HepG2 (cell line): Measurements from ENCODE around the gene IER2. TPM values are rescaled to one million over a fixed set of nuclear protein-coding genes. Genes with fewer than 3 reads are reported as not detected.

ENCODE experiments used
- CTCF ChIP-seq: sonication (generic); formaldehyde crosslinking; IDR thresholded peaks from 2 replicates; pipeline ENCODE4 v1.5.0; 2020; ENCODE audit warnings: mild to moderate bottlenecking, missing genetic modification reagents, moderate library complexity
- ELK4 ChIP-seq: sonication (generic); formaldehyde crosslinking; IDR thresholded peaks from 2 replicates; pipeline ENCODE4 v1.9.0; 2021; ENCODE audit warnings: missing genetic modification reagents, borderline replicate concordance
- HMG20A ChIP-seq: IDR thresholded peaks from 2 replicates; pipeline ENCODE4 v1.6.1; 2016; ENCODE audit warnings: borderline replicate concordance
- IKZF4 ChIP-seq: sonication (generic); formaldehyde crosslinking; IDR thresholded peaks from 2 replicates; pipeline ENCODE4 v1.5.1; 2020; ENCODE audit warnings: borderline replicate concordance, mild to moderate bottlenecking, low read depth, missing genetic modification reagents; ENCODE audit errors: not compliant biosample characterization
- JUN ChIP-seq: sonication (generic); formaldehyde crosslinking; IDR thresholded peaks from 2 replicates; pipeline ENCODE4 v1.4.0; 2020; ENCODE audit warnings: mild to moderate bottlenecking, missing genetic modification reagents
- KDM1A ChIP-seq: IDR thresholded peaks from 2 replicates; pipeline ENCODE4 v1.6.1; 2016; ENCODE audit warnings: missing compliant biosample characterization
- MAF1 ChIP-seq: sonication (generic); formaldehyde crosslinking; IDR thresholded peaks from 2 replicates; pipeline ENCODE4 v1.5.0; 2020; ENCODE audit warnings: missing genetic modification reagents, borderline replicate concordance
- MTERF4 ChIP-seq: sonication (generic); formaldehyde crosslinking; IDR thresholded peaks from 2 replicates; pipeline ENCODE4 v1.8.0; 2023; ENCODE audit warnings: mild to moderate bottlenecking, missing genetic modification reagents
- RARA ChIP-seq: IDR thresholded peaks from 2 replicates; pipeline ENCODE4 v1.6.1; 2016; ENCODE audit warnings: missing genetic modification reagents, missing compliant biosample characterization
- REPIN1 ChIP-seq: sonication (generic); formaldehyde crosslinking; IDR thresholded peaks from 2 replicates; pipeline ENCODE4 v1.8.0; 2022; ENCODE audit warnings: missing genetic modification reagents, low read depth, mild to moderate bottlenecking, borderline replicate concordance
- SETDB1 ChIP-seq: sonication (generic); formaldehyde crosslinking; IDR thresholded peaks from 2 replicates; pipeline ENCODE4 v1.5.1; 2020; ENCODE audit warnings: missing genetic modification reagents, mild to moderate bottlenecking, borderline replicate concordance
- SIN3A ChIP-seq: IDR thresholded peaks from 2 replicates; pipeline ENCODE4 v1.6.1; 2011; ENCODE audit warnings: low read depth, mild to moderate bottlenecking, control low read depth, low read length, borderline replicate concordance
- SMAD3 ChIP-seq: sonication (generic); formaldehyde crosslinking; IDR thresholded peaks from 2 replicates; pipeline ENCODE4 v1.4.0; 2020; ENCODE audit warnings: missing genetic modification reagents
- SRF ChIP-seq: IDR thresholded peaks from 2 replicates; pipeline ENCODE4 v1.6.1; 2011; ENCODE audit warnings: mild to moderate bottlenecking, low read depth, low read length, moderate library complexity
- ZEB1 ChIP-seq: IDR thresholded peaks from 2 replicates; pipeline ENCODE4 v1.6.1; 2012; ENCODE audit warnings: mild to moderate bottlenecking, low read depth, inconsistent platforms; ENCODE audit not compliant: insufficient replicate concordance
- ZNF251 ChIP-seq: sonication (generic); formaldehyde crosslinking; IDR thresholded peaks from 2 replicates; pipeline ENCODE4 v1.9.0; 2021; ENCODE audit warnings: mild to moderate bottlenecking, missing genetic modification reagents
- ZNF274 ChIP-seq: sonication (generic); formaldehyde crosslinking; IDR thresholded peaks from 2 replicates; pipeline ENCODE4 v1.5.1; 2020; ENCODE audit warnings: mild to moderate bottlenecking, missing genetic modification reagents
- ZNF326 ChIP-seq: sonication (generic); formaldehyde crosslinking; IDR thresholded peaks from 2 replicates; pipeline ENCODE4 v1.4.0; 2020; ENCODE audit warnings: missing genetic modification reagents, borderline replicate concordance
- ZNF382 ChIP-seq: sonication (generic); formaldehyde crosslinking; IDR thresholded peaks from 2 replicates; pipeline ENCODE4 v1.5.0; 2020; ENCODE audit warnings: missing genetic modification reagents, mild to moderate bottlenecking, borderline replicate concordance
- ZNF501 ChIP-seq: sonication (generic); formaldehyde crosslinking; IDR thresholded peaks from 2 replicates; pipeline ENCODE4 v1.5.1; 2020; ENCODE audit warnings: mild to moderate bottlenecking, moderate library complexity, missing genetic modification reagents
- ZNF530 ChIP-seq: sonication (generic); formaldehyde crosslinking; IDR thresholded peaks from 2 replicates; pipeline ENCODE4 v1.5.0; 2020; ENCODE audit warnings: low read depth, mild to moderate bottlenecking, missing genetic modification reagents
- ZNF678 ChIP-seq: sonication (generic); formaldehyde crosslinking; IDR thresholded peaks from 2 replicates; pipeline ENCODE4 v1.4.0; 2020; ENCODE audit warnings: mild to moderate bottlenecking, missing genetic modification reagents
- ZSCAN5A ChIP-seq: sonication (generic); formaldehyde crosslinking; IDR thresholded peaks from 2 replicates; pipeline ENCODE4 v1.8.0; 2022; ENCODE audit warnings: mild to moderate bottlenecking, missing genetic modification reagents, borderline replicate concordance
- polyA plus RNA-seq, 8 experiments: library from polyadenylated mRNA; depleted of rRNA in 3 of 8; stranded (reverse) in 7 of 8; unstranded in 1 of 8; fragments of >200 nt; fragmentation: Illumina TruSeq in 4 of 8; extraction: Trizol in 4 of 8; gene quantifications; 2 replicates each; pipeline versions ENCODE4 v1.2.1 to v1.2.3, GENCODE V29; 2011 to 2016; ENCODE audit warnings: low read depth in 4 of 8, missing spikeins in 1 of 8, mixed read lengths in 1 of 8; ENCODE audit not compliant: insufficient read depth in 1 of 8
- total RNA-seq, 5 experiments: library from RNA; depleted of rRNA; stranded (reverse); fragments of >200 nt; fragmentation: Illumina TruSeq; extraction: Trizol; gene quantifications; 2 replicates each; pipeline ENCODE4 v1.2.3, GENCODE V29; 2016; ENCODE audit warnings: low read depth in 1 of 5

Gene IER2
- total and polyA plus RNA-seq, 2 of the 13 experiments (the other 11 are each of a cell fraction or from before 2014, with no cell fraction given): 10.1 to 14.3 TPM

GRCh38 chr19:13162724-13163608, 12.8 kb downstream of the IER2 start (continued):
- no peak; the same call in 1 of the 2 replicates for TF ChIP-seq ZSCAN5A (CRISPR knock-in tag)
- TF ChIP-seq ZNF678 (CRISPR knock-in tag): peak; percentile 49; the same call in 1 of the 2 replicates
- TF ChIP-seq SETDB1 (CRISPR knock-in tag): no peak
- no peak for TF ChIP-seq ZNF382 (CRISPR knock-in tag)
- no peak for TF ChIP-seq ZEB1
- TF ChIP-seq MTERF4 (CRISPR knock-in tag): peak; percentile 82; the same call in 1 of the 2 replicates
- 0 out of 2 replicates have a peak, but pooled peaks have one; percentile 26 for TF ChIP-seq CTCF (CRISPR knock-in tag)
- peak; percentile 45; the same call in 1 of the 2 replicates for TF ChIP-seq SMAD3 (CRISPR knock-in tag)
- peak; percentile 93 for TF ChIP-seq SRF
- no peak; the same call in 1 of the 2 replicates for TF ChIP-seq SIN3A
- TF ChIP-seq ZNF501 (CRISPR knock-in tag): peak; percentile 85; the same call in 1 of the 2 replicates
- TF ChIP-seq JUN (CRISPR knock-in tag): no peak; the same call in 1 of the 2 replicates
- no peak for TF ChIP-seq ELK4
- peak; percentile 55 for TF ChIP-seq RARA (CRISPR knock-in tag)
- TF ChIP-seq REPIN1 (CRISPR knock-in tag): peak; percentile 89; the same call in 1 of the 2 replicates
- no peak for TF ChIP-seq HMG20A
- no peak for TF ChIP-seq ZNF530 (CRISPR knock-in tag)
- no peak for TF ChIP-seq ZNF326
- no peak for TF ChIP-seq MAF1
- TF ChIP-seq ZNF251: no peak
- TF ChIP-seq KDM1A (CRISPR knock-in tag): peak; percentile 44; the same call in 1 of the 2 replicates
- TF ChIP-seq ZNF274 (CRISPR knock-in tag): peak; percentile 16; the same call in 1 of the 2 replicates
- TF ChIP-seq IKZF4 (CRISPR knock-in tag): peak; percentile 33
